Uterus (tissue), 2 donors: ENCODE results near the gene GATAD2A.

Experiments
- CTCF ChIP-seq, 4 experiments: fragments of 200-600 bp in 2 of 4; fragments of 450-650 bp in 2 of 4; sonication (generic) in 2 of 4; IDR thresholded peaks; one replicate each; pipeline ENCODE4 v1.5.1; 2016 to 2019; ENCODE audit warnings: antibody characterized with exemption in 4 of 4, mild to moderate bottlenecking in 2 of 4, moderate library complexity in 1 of 4
- POLR2A ChIP-seq, 2 donors: fragments of 450-650 bp; IDR thresholded peaks; one replicate each; pipeline ENCODE4 v1.6.1; 2016; ENCODE audit warnings: antibody characterized with exemption in 2 of 2, mild to moderate bottlenecking in 1 of 2, moderate library complexity in 1 of 2

GRCh38 chr19:19499272-19499995, 94.0 kb downstream of the GATAD2A start:
- TF ChIP-seq POLR2A (IDR thresholded peaks at IDR 0.05): no peak
- TF ChIP-seq CTCF (IDR thresholded peaks at IDR 0.05): no peak
